GM18870 (cell line): Measurements from ENCODE around the gene PHTF1.
"Not testable (repeated sequence)": the region's sequence is repeated elsewhere in the genome, so short reads cannot be mapped to it uniquely, and the experiment has no call there.

ENCODE experiments used
- ATAC-seq: cut with Tn5 transposase; IDR thresholded peaks from one replicate; pipeline ENCODE4 v1.9.1; 2021; ENCODE audit warnings: moderate library complexity; ENCODE audit not compliant: unreplicated experiment

PHTF1 gene

GRCh38 chr1:113732802-113733201 is 26.5 kb downstream of the PHTF1 start:
- ATAC-seq: no peak

GRCh38 chr1:113721010-113721409 is 38.3 kb downstream of the PHTF1 start:
- ATAC-seq: no peak

GRCh38 chr1:113718621-113719020 is 40.7 kb downstream of the PHTF1 start:
- not testable (repeated sequence) for ATAC-seq

- not testable (repeated sequence) for ATAC-seq
These were observed 41.8 kb downstream of the PHTF1 start for GRCh38 chr1:113717506-113717905.

GRCh38 chr1:113714606-113715269 is 44.5 kb downstream of the PHTF1 start:
- no peak for ATAC-seq

- no peak for ATAC-seq
These were observed 57.9 kb downstream of the PHTF1 start for GRCh38 chr1:113701429-113701828.

GRCh38 chr1:113694910-113695309 is 64.4 kb downstream of the PHTF1 start:
- no peak for ATAC-seq

- ATAC-seq: no peak
These were observed 66.4 kb downstream of the PHTF1 start for GRCh38 chr1:113692824-113693431.

GRCh38 chr1:113692342-113692741 is 66.9 kb downstream of the PHTF1 start:
- no peak for ATAC-seq

- ATAC-seq: no peak
These were observed 68.1 kb downstream of the PHTF1 start for GRCh38 chr1:113691184-113691583.

GRCh38 chr1:113686891-113687618 is 72.2 kb downstream of the PHTF1 start:
- ATAC-seq: no peak

GRCh38 chr1:113684153-113684541 is 75.1 kb downstream of the PHTF1 start:
- ATAC-seq: no peak

GRCh38 chr1:113683384-113684152 is 75.7 kb downstream of the PHTF1 start:
- no peak for ATAC-seq

- no peak for ATAC-seq
These were observed 77.5 kb downstream of the PHTF1 start for GRCh38 chr1:113681596-113682337.

GRCh38 chr1:113678159-113678469 is 81.2 kb downstream of the PHTF1 start:
- ATAC-seq: no peak

- ATAC-seq: no peak
These were observed 81.8 kb downstream of the PHTF1 start for GRCh38 chr1:113677250-113678158.

- ATAC-seq: no peak
These were observed 82.8 kb downstream of the PHTF1 start for GRCh38 chr1:113676524-113676923.

- no peak for ATAC-seq
These were observed 84.0 kb downstream of the PHTF1 start for GRCh38 chr1:113675302-113675701.

GRCh38 chr1:113674591-113674990 is 84.7 kb downstream of the PHTF1 start:
- ATAC-seq: no peak

- ATAC-seq: no peak
These were observed 86.8 kb downstream of the PHTF1 start for GRCh38 chr1:113672491-113672890.
